SK-N-SH treated with all-trans-retinoic acid at 6 μM for 48 hours (cell line): ENCODE measurements around the gene RBP7.

Experiments used
- ARNTL ChIP-seq: fragments of 450-650 bp; formaldehyde crosslinking; IDR thresholded peaks from 2 replicates; pipeline ENCODE4 v1.5.0; 2020; ENCODE audit warnings: low read depth, mild to moderate bottlenecking, moderate library complexity, borderline replicate concordance
- BACH2 ChIP-seq: fragments of 250-450 bp; sonication (Bioruptor Pico); IDR thresholded peaks from 2 replicates; pipeline ENCODE4 v1.9.0; 2021; ENCODE audit warnings: mild to moderate bottlenecking, borderline replicate concordance
- GLIS3 ChIP-seq: fragments of 250-450 bp; sonication (Bioruptor Pico); IDR thresholded peaks from 2 replicates; pipeline ENCODE4 v1.5.0; 2020; ENCODE audit warnings: mild to moderate bottlenecking, moderate library complexity
- ISL1 ChIP-seq: fragments of 250-450 bp; sonication (Bioruptor Pico); IDR thresholded peaks from 2 replicates; pipeline ENCODE4 v2.1.2; 2022; ENCODE audit warnings: mild to moderate bottlenecking, moderate library complexity
- OSR1 ChIP-seq: fragments of 250-450 bp; sonication (Bioruptor Pico); IDR thresholded peaks from 2 replicates; pipeline ENCODE4 v1.8.0; 2022; ENCODE audit warnings: moderate library complexity, mild to moderate bottlenecking, inconsistent platforms
- SNAI2 ChIP-seq: fragments of 250-450 bp; sonication (Bioruptor Pico); IDR thresholded peaks from 2 replicates; pipeline ENCODE4 v1.5.0; 2020; ENCODE audit warnings: mild to moderate bottlenecking, moderate library complexity
- TOX ChIP-seq: fragments of 250-450 bp; sonication (Bioruptor Pico); IDR thresholded peaks from 2 replicates; pipeline ENCODE4 v1.8.0; 2021; ENCODE audit warnings: mild to moderate bottlenecking, moderate library complexity, borderline replicate concordance
- ZFP3 ChIP-seq: fragments of 250-450 bp; sonication (Bioruptor Pico); IDR thresholded peaks from 2 replicates; pipeline ENCODE4 v1.5.0; 2020; ENCODE audit warnings: mild to moderate bottlenecking, moderate library complexity
- ZFP30 ChIP-seq: fragments of 450-650 bp; formaldehyde crosslinking; IDR thresholded peaks from 2 replicates; pipeline ENCODE4 v1.5.0; 2022; ENCODE audit warnings: mild to moderate bottlenecking, moderate library complexity
- ZNF565 ChIP-seq: fragments of 450-650 bp; formaldehyde crosslinking; conservative IDR thresholded peaks from 2 replicates; pipeline ENCODE4 v1.5.0; 2020; ENCODE audit warnings: low read depth, mild to moderate bottlenecking, moderate library complexity
- TF ChIP-seq, protein P1 (sequence below): fragments of 250-450 bp; sonication (Bioruptor Pico); IDR thresholded peaks from 2 replicates; pipeline ENCODE4 v1.8.0; 2020; ENCODE audit warnings: mild to moderate bottlenecking, moderate library complexity, borderline replicate concordance
- TF ChIP-seq, protein P2 (sequence below): fragments of 250-450 bp; sonication (Bioruptor Pico); IDR thresholded peaks from 2 replicates; pipeline ENCODE4 v1.8.0; 2021; ENCODE audit warnings: low read depth, mild to moderate bottlenecking, moderate library complexity, borderline replicate concordance
- TF ChIP-seq, protein P3 (sequence below): fragments of 250-450 bp; sonication (Bioruptor Pico); IDR thresholded peaks from 2 replicates; pipeline ENCODE4 v1.5.0; 2020; ENCODE audit warnings: mild to moderate bottlenecking, moderate library complexity

DNA sequence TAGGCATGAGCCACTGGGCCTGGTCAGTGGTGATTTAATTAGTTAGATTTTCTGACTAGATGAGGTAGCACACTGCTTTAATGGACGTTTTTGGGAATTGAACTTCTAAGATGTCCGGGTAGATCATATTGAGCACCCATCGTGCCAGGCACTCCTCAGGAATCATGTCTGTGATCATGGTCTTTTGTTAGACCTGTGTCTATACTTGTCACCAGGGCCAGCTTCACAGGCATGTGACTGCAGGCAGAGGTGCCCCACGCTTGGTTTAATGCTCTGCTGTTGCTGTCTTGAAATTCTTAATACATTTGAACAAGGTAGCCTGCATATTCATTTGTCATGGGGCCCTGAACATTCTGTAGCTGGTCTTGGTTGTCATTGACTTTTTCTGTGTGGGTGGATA lies 55.3 kb downstream of the RBP7 start:
- TF ChIP-seq ISL1 (CRISPR knock-in tag) (no peak), ARNTL (CRISPR knock-in tag) (no peak), ZFP3 (no peak), ZNF565 (CRISPR knock-in tag) (no peak), TOX (CRISPR knock-in tag) (no peak), SNAI2 (CRISPR knock-in tag) (no peak), BACH2 (CRISPR knock-in tag) (no peak), GLIS3 (CRISPR knock-in tag) (no peak), OSR1 (no peak), ZFP30 (no peak)
- TF ChIP-seq, protein P1, sequence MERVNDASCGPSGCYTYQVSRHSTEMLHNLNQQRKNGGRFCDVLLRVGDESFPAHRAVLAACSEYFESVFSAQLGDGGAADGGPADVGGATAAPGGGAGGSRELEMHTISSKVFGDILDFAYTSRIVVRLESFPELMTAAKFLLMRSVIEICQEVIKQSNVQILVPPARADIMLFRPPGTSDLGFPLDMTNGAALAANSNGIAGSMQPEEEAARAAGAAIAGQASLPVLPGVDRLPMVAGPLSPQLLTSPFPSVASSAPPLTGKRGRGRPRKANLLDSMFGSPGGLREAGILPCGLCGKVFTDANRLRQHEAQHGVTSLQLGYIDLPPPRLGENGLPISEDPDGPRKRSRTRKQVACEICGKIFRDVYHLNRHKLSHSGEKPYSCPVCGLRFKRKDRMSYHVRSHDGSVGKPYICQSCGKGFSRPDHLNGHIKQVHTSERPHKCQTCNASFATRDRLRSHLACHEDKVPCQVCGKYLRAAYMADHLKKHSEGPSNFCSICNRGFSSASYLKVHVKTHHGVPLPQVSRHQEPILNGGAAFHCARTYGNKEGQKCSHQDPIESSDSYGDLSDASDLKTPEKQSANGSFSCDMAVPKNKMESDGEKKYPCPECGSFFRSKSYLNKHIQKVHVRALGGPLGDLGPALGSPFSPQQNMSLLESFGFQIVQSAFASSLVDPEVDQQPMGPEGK (CRISPR knock-in tag): no peak
- TF ChIP-seq, protein P2, sequence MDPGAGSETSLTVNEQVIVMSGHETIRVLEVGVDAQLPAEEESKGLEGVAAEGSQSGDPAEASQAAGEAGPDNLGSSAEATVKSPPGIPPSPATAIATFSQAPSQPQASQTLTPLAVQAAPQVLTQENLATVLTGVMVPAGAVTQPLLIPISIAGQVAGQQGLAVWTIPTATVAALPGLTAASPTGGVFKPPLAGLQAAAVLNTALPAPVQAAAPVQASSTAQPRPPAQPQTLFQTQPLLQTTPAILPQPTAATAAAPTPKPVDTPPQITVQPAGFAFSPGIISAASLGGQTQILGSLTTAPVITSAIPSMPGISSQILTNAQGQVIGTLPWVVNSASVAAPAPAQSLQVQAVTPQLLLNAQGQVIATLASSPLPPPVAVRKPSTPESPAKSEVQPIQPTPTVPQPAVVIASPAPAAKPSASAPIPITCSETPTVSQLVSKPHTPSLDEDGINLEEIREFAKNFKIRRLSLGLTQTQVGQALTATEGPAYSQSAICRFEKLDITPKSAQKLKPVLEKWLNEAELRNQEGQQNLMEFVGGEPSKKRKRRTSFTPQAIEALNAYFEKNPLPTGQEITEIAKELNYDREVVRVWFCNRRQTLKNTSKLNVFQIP (CRISPR knock-in tag): no peak
- TF ChIP-seq, protein P3, sequence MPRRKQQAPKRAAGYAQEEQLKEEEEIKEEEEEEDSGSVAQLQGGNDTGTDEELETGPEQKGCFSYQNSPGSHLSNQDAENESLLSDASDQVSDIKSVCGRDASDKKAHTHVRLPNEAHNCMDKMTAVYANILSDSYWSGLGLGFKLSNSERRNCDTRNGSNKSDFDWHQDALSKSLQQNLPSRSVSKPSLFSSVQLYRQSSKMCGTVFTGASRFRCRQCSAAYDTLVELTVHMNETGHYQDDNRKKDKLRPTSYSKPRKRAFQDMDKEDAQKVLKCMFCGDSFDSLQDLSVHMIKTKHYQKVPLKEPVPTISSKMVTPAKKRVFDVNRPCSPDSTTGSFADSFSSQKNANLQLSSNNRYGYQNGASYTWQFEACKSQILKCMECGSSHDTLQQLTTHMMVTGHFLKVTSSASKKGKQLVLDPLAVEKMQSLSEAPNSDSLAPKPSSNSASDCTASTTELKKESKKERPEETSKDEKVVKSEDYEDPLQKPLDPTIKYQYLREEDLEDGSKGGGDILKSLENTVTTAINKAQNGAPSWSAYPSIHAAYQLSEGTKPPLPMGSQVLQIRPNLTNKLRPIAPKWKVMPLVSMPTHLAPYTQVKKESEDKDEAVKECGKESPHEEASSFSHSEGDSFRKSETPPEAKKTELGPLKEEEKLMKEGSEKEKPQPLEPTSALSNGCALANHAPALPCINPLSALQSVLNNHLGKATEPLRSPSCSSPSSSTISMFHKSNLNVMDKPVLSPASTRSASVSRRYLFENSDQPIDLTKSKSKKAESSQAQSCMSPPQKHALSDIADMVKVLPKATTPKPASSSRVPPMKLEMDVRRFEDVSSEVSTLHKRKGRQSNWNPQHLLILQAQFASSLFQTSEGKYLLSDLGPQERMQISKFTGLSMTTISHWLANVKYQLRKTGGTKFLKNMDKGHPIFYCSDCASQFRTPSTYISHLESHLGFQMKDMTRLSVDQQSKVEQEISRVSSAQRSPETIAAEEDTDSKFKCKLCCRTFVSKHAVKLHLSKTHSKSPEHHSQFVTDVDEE: no peak
